Measurements from ENCODE around the gene VCAN.

DNA sequence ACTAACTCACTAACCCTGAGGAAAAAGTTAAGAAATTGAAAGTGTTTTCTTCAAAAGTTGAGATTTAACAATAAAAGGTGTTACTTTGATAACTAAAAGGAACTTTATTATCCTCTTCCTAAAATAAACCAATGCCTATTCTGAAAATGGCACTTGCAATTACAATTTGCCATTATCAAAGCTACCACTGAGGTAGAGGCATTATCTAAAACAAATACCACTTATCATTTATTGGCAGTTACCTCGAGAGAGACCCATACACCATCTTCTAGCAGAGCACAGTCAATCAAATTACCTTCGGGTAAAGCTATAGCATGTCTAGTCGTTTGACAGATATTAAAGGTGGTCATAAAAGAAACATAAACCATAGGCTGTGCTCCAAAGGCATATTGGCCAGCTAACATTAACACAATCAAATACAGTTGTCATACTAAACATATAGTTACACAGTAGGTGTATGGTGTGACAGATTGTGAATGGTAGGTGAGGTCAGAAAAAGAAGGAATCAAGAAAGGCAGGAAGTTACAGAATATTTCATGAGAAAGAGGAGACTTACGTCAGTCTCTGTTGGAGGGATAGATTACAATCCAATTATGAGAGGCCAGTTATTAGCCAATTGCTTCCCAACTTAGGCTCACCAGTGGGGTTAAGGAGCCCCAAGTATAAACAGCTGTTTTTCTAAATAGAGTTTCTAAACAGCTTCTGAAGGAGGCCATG lies 56.3 kb downstream of the VCAN start:
- TF ChIP-seq, protein P1, sequence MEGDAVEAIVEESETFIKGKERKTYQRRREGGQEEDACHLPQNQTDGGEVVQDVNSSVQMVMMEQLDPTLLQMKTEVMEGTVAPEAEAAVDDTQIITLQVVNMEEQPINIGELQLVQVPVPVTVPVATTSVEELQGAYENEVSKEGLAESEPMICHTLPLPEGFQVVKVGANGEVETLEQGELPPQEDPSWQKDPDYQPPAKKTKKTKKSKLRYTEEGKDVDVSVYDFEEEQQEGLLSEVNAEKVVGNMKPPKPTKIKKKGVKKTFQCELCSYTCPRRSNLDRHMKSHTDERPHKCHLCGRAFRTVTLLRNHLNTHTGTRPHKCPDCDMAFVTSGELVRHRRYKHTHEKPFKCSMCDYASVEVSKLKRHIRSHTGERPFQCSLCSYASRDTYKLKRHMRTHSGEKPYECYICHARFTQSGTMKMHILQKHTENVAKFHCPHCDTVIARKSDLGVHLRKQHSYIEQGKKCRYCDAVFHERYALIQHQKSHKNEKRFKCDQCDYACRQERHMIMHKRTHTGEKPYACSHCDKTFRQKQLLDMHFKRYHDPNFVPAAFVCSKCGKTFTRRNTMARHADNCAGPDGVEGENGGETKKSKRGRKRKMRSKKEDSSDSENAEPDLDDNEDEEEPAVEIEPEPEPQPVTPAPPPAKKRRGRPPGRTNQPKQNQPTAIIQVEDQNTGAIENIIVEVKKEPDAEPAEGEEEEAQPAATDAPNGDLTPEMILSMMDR (IDR thresholded peaks at IDR 0.05) = no peak
- TF ChIP-seq POLR2A (IDR thresholded peaks at IDR 0.05) = no peak

Data from uterus (tissue), 2 donors.